GM21526 (cell line): ENCODE measurements around the gene PSMB7.
"Not testable (repeated sequence)": the region's sequence is repeated elsewhere in the genome, so short reads cannot be mapped to it uniquely, and the experiment has no call there.

Source experiments
- ATAC-seq: cut with Tn5 transposase; IDR thresholded peaks from one replicate; pipeline ENCODE4 v1.9.1; 2021; ENCODE audit warnings: moderate library complexity; ENCODE audit not compliant: unreplicated experiment, low FRiP score

The PSMB7 gene

GRCh38 chr9:124444166-124444565 lies 28.9 kb upstream of the PSMB7 start:
- no peak for ATAC-seq

GRCh38 chr9:124443625-124444024 lies 28.4 kb upstream of the PSMB7 start:
- ATAC-seq: no peak

- no peak for ATAC-seq
Measured at GRCh38 chr9:124442826-124443225, 27.6 kb upstream of the PSMB7 start.

GRCh38 chr9:124442379-124442778 lies 27.1 kb upstream of the PSMB7 start:
- ATAC-seq: no peak

- no peak for ATAC-seq
Measured at GRCh38 chr9:124441291-124441690, 26.0 kb upstream of the PSMB7 start.

GRCh38 chr9:124440786-124441185 lies 25.5 kb upstream of the PSMB7 start:
- no peak for ATAC-seq

- ATAC-seq: no peak
Measured at GRCh38 chr9:124439686-124440243, 24.5 kb upstream of the PSMB7 start.

- no peak for ATAC-seq
Measured at GRCh38 chr9:124439086-124439485, 23.8 kb upstream of the PSMB7 start.

- no peak for ATAC-seq
Measured at GRCh38 chr9:124438091-124438490, 22.8 kb upstream of the PSMB7 start.

- ATAC-seq: no peak
Measured at GRCh38 chr9:124437086-124437485, 21.8 kb upstream of the PSMB7 start.

GRCh38 chr9:124436320-124436719 lies 21.1 kb upstream of the PSMB7 start:
- ATAC-seq: no peak

GRCh38 chr9:124429530-124429867 lies 14.3 kb upstream of the PSMB7 start:
- ATAC-seq: no peak

GRCh38 chr9:124428751-124429529 lies 13.7 kb upstream of the PSMB7 start:
- no peak for ATAC-seq

- ATAC-seq: no peak
Measured at GRCh38 chr9:124427281-124427680, 12.0 kb upstream of the PSMB7 start.

GRCh38 chr9:124426361-124426760 lies 11.1 kb upstream of the PSMB7 start:
- ATAC-seq: no peak

- ATAC-seq: not testable (repeated sequence)
Measured at GRCh38 chr9:124425733-124426132, 10.5 kb upstream of the PSMB7 start.

- ATAC-seq: no peak
Measured at GRCh38 chr9:124423591-124423990, 8.3 kb upstream of the PSMB7 start.

- no peak for ATAC-seq
Measured at GRCh38 chr9:124423155-124423554, 7.9 kb upstream of the PSMB7 start.

- no peak for ATAC-seq
Measured at GRCh38 chr9:124420991-124421543, 5.8 kb upstream of the PSMB7 start.

GRCh38 chr9:124419832-124420489 lies 4.7 kb upstream of the PSMB7 start:
- no peak for ATAC-seq

- ATAC-seq: no peak
Measured at GRCh38 chr9:124415852-124416484, 726 bp upstream of the PSMB7 start.
